ENCODE results near the gene DHX9.

- no peak for TF ChIP-seq POLR2A (IDR thresholded peaks at IDR 0.05; ENCODE audit: low read depth, low read length)
- TF ChIP-seq POLR2AphosphoS5 (IDR thresholded peaks at IDR 0.05; ENCODE audit: low read depth, low read length) = peak; percentile 36; the same call in 1 of the 2 replicates
- no peak for TF ChIP-seq TAF1 (IDR thresholded peaks at IDR 0.05; ENCODE audit: low read depth, low read length)
Measured at GRCh38 chr1:182863940-182864339, 24.8 kb downstream of the DHX9 start.
